Sigmoid colon (tissue), 7 donors: ENCODE results near the gene DCC. TPM values are rescaled to one million over a fixed set of nuclear protein-coding genes. Genes with fewer than 3 reads are reported as not detected.

ENCODE experiments used
- DNase-seq: peaks from one replicate; pipeline ENCODE4 v3.0.0-alpha.2; 2019
- H3K27ac ChIP-seq, 4 donors: fragments of 200-600 bp; sonication (generic); one replicate each; pipeline ENCODE4 v1.5.1; 2016 to 2019; ENCODE audit warnings: mild to moderate bottlenecking in 1 of 4
- H3K27me3 ChIP-seq, 3 donors: fragments of 200-600 bp; sonication (generic); one replicate each; pipeline ENCODE4 v1.5.1; 2019; ENCODE audit warnings: mild to moderate bottlenecking in 1 of 3
- H3K36me3 ChIP-seq, 4 donors: fragments of 200-600 bp; sonication (generic); one replicate each; pipeline ENCODE4 v1.5.1; 2016 to 2019
- H3K4me1 ChIP-seq, 4 donors: fragments of 200-600 bp; sonication (generic); one replicate each; pipeline ENCODE4 v1.5.1; 2017 to 2019
- H3K4me3 ChIP-seq, 4 donors: fragments of 200-600 bp; sonication (generic); one replicate each; pipeline ENCODE4 v1.5.1; 2017 to 2019; ENCODE audit warnings: mild to moderate bottlenecking in 2 of 4, moderate library complexity in 1 of 4
- H3K9me3 ChIP-seq, 4 donors: fragments of 200-600 bp in 3 of 4; sonication (generic) in 3 of 4; one replicate each; pipeline versions ENCODE4 v1.5.1 to v1.6.1; 2013 to 2019
- EP300 ChIP-seq, 4 donors: sonication (generic); formaldehyde crosslinking; IDR thresholded peaks; one replicate each; pipeline ENCODE4 v1.6.1; 2017; ENCODE audit warnings: antibody characterized with exemption in 4 of 4
- POLR2A ChIP-seq, 2 donors: fragments of 450-650 bp; IDR thresholded peaks; one replicate each; pipeline ENCODE4 v1.6.1; 2016; ENCODE audit warnings: antibody characterized with exemption in 2 of 2, mild to moderate bottlenecking in 2 of 2, moderate library complexity in 2 of 2
- POLR2AphosphoS5 ChIP-seq, 4 donors: sonication (generic); formaldehyde crosslinking; IDR thresholded peaks; one replicate each; pipeline ENCODE4 v1.6.1; 2017; ENCODE audit warnings: antibody characterized with exemption in 4 of 4
- WGBS, 2 donors: extraction: QIAGEN DNeasy Blood & Tissue Kit; methylation state at CpG; one replicate each; pipeline ENCODE4 v1.1.7; 2013; 5-methylcytosine and 5-hydroxymethylcytosine counted together
- intact Hi-C: fragments of 100-400 bp; cut with DNase I; formaldehyde crosslinking; loops from one replicate; pipeline ENCODE4 v1.15.1; 2023
- polyA plus RNA-seq, 3 donors: library from polyadenylated mRNA; stranded (reverse); fragments of 200-250 nt; gene quantifications; one replicate each; pipeline ENCODE4 v1.2.3, GENCODE V29; 2013
- total RNA-seq, 4 donors: library from RNA; depleted of rRNA; stranded (reverse); fragments of >200 nt; gene quantifications; one replicate each; pipeline ENCODE4 v1.1.0, GENCODE V29; 2016
- TF ChIP-seq, protein P1 (sequence below), 4 experiments: fragments of 450-650 bp in 3 of 4; fragments of 200-600 bp in 1 of 4; IDR thresholded peaks; one replicate each; pipeline ENCODE4 v1.5.1; 2016 to 2019; ENCODE audit warnings: antibody characterized with exemption in 4 of 4, mild to moderate bottlenecking in 3 of 4, moderate library complexity in 2 of 4
- donor health status: healthy with polysubstance abuse.
- donor health status: Bipolar disorder and iron deficiency.
- donor health status: healthy.

The DCC gene
- total and polyA plus RNA-seq, 7 donors, result 0.04 to 0.83 (median 0.36) TPM; not detected in 2

DNA sequence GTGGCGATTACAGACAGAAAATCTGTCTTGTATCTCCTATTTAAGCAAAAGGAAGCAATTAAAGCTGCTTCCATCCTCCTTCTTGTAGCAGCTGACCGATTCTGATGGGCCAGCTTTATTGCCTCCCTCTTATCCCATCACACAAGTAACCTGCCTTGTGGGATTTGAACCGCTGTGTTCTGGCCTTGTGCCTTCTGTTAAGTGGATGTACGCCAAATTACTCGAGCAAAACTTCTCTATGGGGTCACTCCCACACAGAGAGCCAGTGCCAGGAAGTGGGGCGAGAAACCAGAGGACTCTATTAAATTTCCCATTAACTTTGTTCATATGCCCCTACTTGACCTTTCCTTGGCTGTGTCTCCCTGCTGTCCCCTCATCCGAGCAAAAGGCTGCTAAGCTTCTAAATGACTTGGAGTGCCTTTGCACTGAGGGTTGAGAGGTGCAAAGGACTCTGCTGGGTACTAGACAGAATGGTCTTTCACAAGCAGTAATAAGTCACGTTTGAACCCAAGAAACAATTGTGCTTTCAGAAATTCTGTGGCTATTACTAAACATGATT lies 1212.0 kb downstream of the DCC start:
- H3K4me3 ChIP-seq, result no peak overlapping the region
- H3K27me3 ChIP-seq, result no peaks in the 10 kb centered on the region
- 67 to 72% methylated on average over 8 of the region's 8 CpGs for WGBS, 2 donors
- no peak overlapping the region for H3K27ac ChIP-seq
- H3K4me1 ChIP-seq, result no peaks in the 10 kb centered on the region
- no peak for DNase-seq
- intact Hi-C loops, result no loop called here
- H3K9me3 ChIP-seq, result no peaks in the 10 kb centered on the region
- no peaks in the 10 kb centered on the region for H3K36me3 ChIP-seq
- TF ChIP-seq POLR2AphosphoS5 (IDR thresholded peaks at IDR 0.05) (no peak), POLR2A (IDR thresholded peaks at IDR 0.05) (no peak), EP300 (IDR thresholded peaks at IDR 0.05) (no peak)
- TF ChIP-seq, protein P1, sequence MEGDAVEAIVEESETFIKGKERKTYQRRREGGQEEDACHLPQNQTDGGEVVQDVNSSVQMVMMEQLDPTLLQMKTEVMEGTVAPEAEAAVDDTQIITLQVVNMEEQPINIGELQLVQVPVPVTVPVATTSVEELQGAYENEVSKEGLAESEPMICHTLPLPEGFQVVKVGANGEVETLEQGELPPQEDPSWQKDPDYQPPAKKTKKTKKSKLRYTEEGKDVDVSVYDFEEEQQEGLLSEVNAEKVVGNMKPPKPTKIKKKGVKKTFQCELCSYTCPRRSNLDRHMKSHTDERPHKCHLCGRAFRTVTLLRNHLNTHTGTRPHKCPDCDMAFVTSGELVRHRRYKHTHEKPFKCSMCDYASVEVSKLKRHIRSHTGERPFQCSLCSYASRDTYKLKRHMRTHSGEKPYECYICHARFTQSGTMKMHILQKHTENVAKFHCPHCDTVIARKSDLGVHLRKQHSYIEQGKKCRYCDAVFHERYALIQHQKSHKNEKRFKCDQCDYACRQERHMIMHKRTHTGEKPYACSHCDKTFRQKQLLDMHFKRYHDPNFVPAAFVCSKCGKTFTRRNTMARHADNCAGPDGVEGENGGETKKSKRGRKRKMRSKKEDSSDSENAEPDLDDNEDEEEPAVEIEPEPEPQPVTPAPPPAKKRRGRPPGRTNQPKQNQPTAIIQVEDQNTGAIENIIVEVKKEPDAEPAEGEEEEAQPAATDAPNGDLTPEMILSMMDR (IDR thresholded peaks at IDR 0.05), result no peak

DNA sequence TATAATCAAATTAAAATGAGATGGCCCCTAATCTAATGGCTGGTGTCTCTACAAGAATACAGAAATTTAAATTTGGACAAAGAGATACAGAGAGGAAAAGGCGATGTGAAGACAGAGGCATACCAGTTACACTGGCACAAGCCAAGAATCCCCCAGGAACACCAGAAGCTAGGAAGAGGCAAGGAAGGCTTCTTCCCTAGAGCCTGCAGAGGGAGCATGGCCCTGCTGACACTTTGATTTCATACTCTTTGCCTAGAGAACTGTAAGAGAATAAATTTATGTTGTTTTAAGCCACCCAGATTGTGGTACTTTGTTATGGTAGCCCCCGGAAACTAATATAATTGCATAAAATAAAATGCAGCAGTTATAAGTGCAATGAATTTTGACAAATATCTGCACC lies 1213.0 kb downstream of the DCC start:
- 94 to 97% methylated on average over 2 of the region's 2 CpGs for WGBS, 2 donors
- no peaks in the 10 kb centered on the region for H3K27me3 ChIP-seq
- no peak overlapping the region for H3K27ac ChIP-seq
- TF ChIP-seq, protein P1 (IDR thresholded peaks at IDR 0.05), result no peak
- TF ChIP-seq EP300 (IDR thresholded peaks at IDR 0.05) (no peak), POLR2AphosphoS5 (IDR thresholded peaks at IDR 0.05) (no peak), POLR2A (IDR thresholded peaks at IDR 0.05) (no peak)
- no peaks in the 10 kb centered on the region for H3K9me3 ChIP-seq
- DNase-seq, result no peak
- no peaks in the 10 kb centered on the region for H3K36me3 ChIP-seq
- H3K4me3 ChIP-seq, result no peak overlapping the region
- intact Hi-C loops, result no loop called here
- no peaks in the 10 kb centered on the region for H3K4me1 ChIP-seq

DNA sequence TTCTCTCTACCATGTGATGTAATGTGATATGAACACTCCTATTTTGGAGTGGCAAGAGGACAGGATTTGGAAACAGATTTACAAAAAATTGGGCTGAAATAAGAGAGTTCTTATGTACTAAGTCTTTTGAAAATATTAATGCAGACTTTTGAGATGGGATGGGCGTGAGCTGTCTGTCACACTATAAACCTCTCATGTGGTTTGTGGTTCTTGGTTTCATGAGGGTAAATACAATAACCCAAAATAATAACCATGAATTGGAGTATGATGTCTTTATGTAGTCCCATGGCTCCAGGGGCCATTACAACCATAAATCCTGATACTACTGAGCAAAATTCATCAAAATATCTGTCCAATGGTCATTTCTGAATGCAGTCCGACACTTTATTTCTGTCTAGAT lies 1216.5 kb downstream of the DCC start:
- intact Hi-C loops, result no loop called here
- H3K27me3 ChIP-seq, result no peaks in the 10 kb centered on the region
- H3K27ac ChIP-seq, result no peak overlapping the region
- no peak overlapping the region for H3K4me3 ChIP-seq
- no peak for DNase-seq
- peaks cover 0 to 6% (median 0%) of the 10 kb centered on the region in 4 donors for H3K9me3 ChIP-seq
- no peaks in the 10 kb centered on the region for H3K36me3 ChIP-seq
- H3K4me1 ChIP-seq, result no peaks in the 10 kb centered on the region
- 87 to 96% methylated on average over 2 of the region's 2 CpGs for WGBS, 2 donors
- TF ChIP-seq POLR2AphosphoS5 (IDR thresholded peaks at IDR 0.05) (no peak), EP300 (IDR thresholded peaks at IDR 0.05) (no peak), POLR2A (IDR thresholded peaks at IDR 0.05) (no peak)
- TF ChIP-seq, protein P1 (IDR thresholded peaks at IDR 0.05), result no peak

DNA sequence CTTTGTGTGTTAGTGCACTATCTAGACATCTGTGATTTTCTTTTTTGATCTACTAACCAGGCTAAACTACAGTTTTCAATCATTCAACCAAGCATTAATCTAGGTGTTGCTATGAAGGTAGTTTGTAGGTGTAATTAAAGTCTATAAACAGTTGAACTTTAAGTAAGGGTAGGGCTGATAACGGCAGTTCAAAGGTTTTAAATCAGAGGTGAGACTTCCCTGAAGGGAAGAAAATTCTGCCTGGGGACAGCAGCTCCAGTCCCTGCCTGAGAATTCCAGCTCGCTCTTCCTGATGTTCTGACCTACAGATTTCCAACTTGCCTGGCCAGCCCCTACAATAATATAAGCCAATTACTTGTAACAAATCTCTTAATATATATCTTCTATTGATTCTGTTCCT lies 1220.5 kb downstream of the DCC start:
- intact Hi-C loops, result no loop called here
- H3K4me1 ChIP-seq, result no peaks in the 10 kb centered on the region
- H3K27me3 ChIP-seq, result no peaks in the 10 kb centered on the region
- no peak overlapping the region for H3K27ac ChIP-seq
- no peaks in the 10 kb centered on the region for H3K36me3 ChIP-seq
- no peak for TF ChIP-seq POLR2AphosphoS5 (IDR thresholded peaks at IDR 0.05)
- TF ChIP-seq, protein P1 (IDR thresholded peaks at IDR 0.05), result no peak
- no peak for TF ChIP-seq POLR2A (IDR thresholded peaks at IDR 0.05)
- TF ChIP-seq EP300 (IDR thresholded peaks at IDR 0.05), result no peak
- no peak overlapping the region for H3K4me3 ChIP-seq
- 24 to 63% methylated on average over 2 of the region's 2 CpGs for WGBS, 2 donors
- peaks cover 0 to 6% (median 0%) of the 10 kb centered on the region in 4 donors for H3K9me3 ChIP-seq
- no peak for DNase-seq

DNA sequence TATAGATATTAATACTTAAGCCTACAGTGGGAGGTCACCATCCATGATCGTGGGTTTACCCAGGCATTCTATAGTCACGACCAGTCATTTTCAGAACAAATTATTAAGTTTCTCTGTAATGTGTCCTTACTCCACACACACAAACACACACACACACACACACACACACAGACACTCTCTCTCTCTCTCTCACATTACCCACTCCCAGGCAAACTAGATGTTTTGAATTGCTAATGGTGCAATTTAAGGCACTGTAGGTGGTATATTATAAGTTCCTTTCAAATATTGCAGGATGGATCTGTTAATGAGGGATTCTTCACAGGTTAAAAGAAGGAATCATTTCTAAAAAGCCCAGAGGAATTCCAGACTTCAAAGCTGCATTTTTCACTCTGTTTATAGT lies 1226.6 kb downstream of the DCC start:
- H3K27me3 ChIP-seq, result no peaks in the 10 kb centered on the region
- peaks cover 0 to 12% (median 7%) of the 10 kb centered on the region in 4 donors for H3K4me1 ChIP-seq
- H3K9me3 ChIP-seq, result no peaks in the 10 kb centered on the region
- no peak overlapping the region for H3K4me3 ChIP-seq
- 90 to 97% methylated on average over 2 of the region's 2 CpGs for WGBS, 2 donors
- H3K27ac ChIP-seq, result no peak overlapping the region
- no peaks in the 10 kb centered on the region for H3K36me3 ChIP-seq
- TF ChIP-seq POLR2A (IDR thresholded peaks at IDR 0.05) (no peak), EP300 (IDR thresholded peaks at IDR 0.05) (no peak), POLR2AphosphoS5 (IDR thresholded peaks at IDR 0.05) (no peak)
- TF ChIP-seq, protein P1 (IDR thresholded peaks at IDR 0.05), result no peak
- DNase-seq, result no peak
- intact Hi-C loops, result no loop called here
